Lower leg skin (tissue), 4 donors: ENCODE results near the gene CENPB. TPM values are rescaled to one million over a fixed set of nuclear protein-coding genes. Genes with fewer than 3 reads are reported as not detected.

Experiments
- DNase-seq, 2 donors: peaks; one replicate each; pipeline ENCODE4 v3.0.0-alpha.2; 2019; ENCODE audit warnings: low spot score in 2 of 2
- H3K4me3 ChIP-seq: fragments of 200-600 bp; sonication (generic); 2 replicates; pipeline ENCODE4 v1.5.1; 2017; ENCODE audit warnings: mild to moderate bottlenecking, low read depth; ENCODE audit not compliant: poor library complexity, severe bottlenecking
- POLR2A ChIP-seq, 2 donors: fragments of 450-650 bp; IDR thresholded peaks; one replicate each; pipeline ENCODE4 v1.6.1; 2016 to 2017; ENCODE audit warnings: antibody characterized with exemption in 2 of 2, mild to moderate bottlenecking in 1 of 2, moderate library complexity in 1 of 2
- WGBS, 2 donors: methylation state at CpG; one replicate each; pipeline ENCODE4 v1.1.5; 2018; 5-methylcytosine and 5-hydroxymethylcytosine counted together
- intact Hi-C: fragments of 100-400 bp; cut with DNase I; formaldehyde crosslinking; loops from one replicate; pipeline ENCODE4 v1.15.0; 2023; ENCODE audit warnings: low total_unique reads
- total RNA-seq, 4 donors: library from RNA; depleted of rRNA; stranded (reverse); fragments of >200 nt; gene quantifications; one replicate each; pipeline ENCODE4 v1.1.0, GENCODE V29; 2016
- TF ChIP-seq, protein P1 (sequence below), 3 donors: fragments of 450-650 bp; IDR thresholded peaks; one replicate each; pipeline ENCODE4 v1.5.1; 2016; ENCODE audit warnings: antibody characterized with exemption in 3 of 3, mild to moderate bottlenecking in 3 of 3, moderate library complexity in 2 of 3

CENPB gene
- total RNA-seq, 4 donors from 2014 or later: 94.4 to 109 (median 99.8) TPM

GRCh38 chr20:3783511-3784195 lies 2.9 kb downstream of the CENPB start:
- no peak for DNase-seq
- intact Hi-C loops: no loop called here
- no peak for TF ChIP-seq POLR2A (IDR thresholded peaks at IDR 0.05)
- TF ChIP-seq, protein P1, sequence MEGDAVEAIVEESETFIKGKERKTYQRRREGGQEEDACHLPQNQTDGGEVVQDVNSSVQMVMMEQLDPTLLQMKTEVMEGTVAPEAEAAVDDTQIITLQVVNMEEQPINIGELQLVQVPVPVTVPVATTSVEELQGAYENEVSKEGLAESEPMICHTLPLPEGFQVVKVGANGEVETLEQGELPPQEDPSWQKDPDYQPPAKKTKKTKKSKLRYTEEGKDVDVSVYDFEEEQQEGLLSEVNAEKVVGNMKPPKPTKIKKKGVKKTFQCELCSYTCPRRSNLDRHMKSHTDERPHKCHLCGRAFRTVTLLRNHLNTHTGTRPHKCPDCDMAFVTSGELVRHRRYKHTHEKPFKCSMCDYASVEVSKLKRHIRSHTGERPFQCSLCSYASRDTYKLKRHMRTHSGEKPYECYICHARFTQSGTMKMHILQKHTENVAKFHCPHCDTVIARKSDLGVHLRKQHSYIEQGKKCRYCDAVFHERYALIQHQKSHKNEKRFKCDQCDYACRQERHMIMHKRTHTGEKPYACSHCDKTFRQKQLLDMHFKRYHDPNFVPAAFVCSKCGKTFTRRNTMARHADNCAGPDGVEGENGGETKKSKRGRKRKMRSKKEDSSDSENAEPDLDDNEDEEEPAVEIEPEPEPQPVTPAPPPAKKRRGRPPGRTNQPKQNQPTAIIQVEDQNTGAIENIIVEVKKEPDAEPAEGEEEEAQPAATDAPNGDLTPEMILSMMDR (IDR thresholded peaks at IDR 0.05): no peak
- WGBS, 2 donors: 58 to 62% methylated on average over 10 of the region's 10 CpGs
- no peak overlapping the region for H3K4me3 ChIP-seq

GRCh38 chr20:3783068-3783489 lies 3.5 kb downstream of the CENPB start:
- no peak overlapping the region for H3K4me3 ChIP-seq
- no peak for DNase-seq
- TF ChIP-seq, protein P1 (IDR thresholded peaks at IDR 0.05): no peak
- no peak for TF ChIP-seq POLR2A (IDR thresholded peaks at IDR 0.05)
- intact Hi-C loops: no loop called here
- WGBS, 2 donors: 41 to 56% methylated on average over 2 of the region's 2 CpGs

DNA sequence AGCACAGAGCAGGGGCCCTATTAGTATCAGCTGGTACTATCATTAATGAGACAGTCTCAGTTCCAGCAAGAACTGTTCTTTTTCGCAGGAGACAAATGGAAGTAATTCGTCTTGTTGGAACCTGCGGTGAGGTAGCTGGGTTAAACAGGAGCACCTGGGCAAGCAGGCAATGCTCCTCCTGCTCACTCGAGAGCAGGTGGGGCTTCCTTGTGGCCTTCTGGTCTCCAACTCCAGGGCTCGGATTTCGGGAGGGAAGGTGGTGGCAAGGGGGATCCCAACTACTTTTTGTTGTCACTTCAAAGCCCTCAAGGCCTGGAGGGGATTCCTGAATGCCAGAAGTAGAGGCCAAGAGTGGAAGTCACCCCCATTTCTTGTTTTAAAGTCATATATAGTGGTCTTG lies 3.9 kb downstream of the CENPB start:
- H3K4me3 ChIP-seq: no peak overlapping the region
- WGBS, 2 donors: 48 to 64% methylated on average over 6 of the region's 6 CpGs
- TF ChIP-seq, protein P1 (IDR thresholded peaks at IDR 0.05): no peak
- no peak for TF ChIP-seq POLR2A (IDR thresholded peaks at IDR 0.05)
- intact Hi-C loops: no loop called here
- DNase-seq: no peak

DNA sequence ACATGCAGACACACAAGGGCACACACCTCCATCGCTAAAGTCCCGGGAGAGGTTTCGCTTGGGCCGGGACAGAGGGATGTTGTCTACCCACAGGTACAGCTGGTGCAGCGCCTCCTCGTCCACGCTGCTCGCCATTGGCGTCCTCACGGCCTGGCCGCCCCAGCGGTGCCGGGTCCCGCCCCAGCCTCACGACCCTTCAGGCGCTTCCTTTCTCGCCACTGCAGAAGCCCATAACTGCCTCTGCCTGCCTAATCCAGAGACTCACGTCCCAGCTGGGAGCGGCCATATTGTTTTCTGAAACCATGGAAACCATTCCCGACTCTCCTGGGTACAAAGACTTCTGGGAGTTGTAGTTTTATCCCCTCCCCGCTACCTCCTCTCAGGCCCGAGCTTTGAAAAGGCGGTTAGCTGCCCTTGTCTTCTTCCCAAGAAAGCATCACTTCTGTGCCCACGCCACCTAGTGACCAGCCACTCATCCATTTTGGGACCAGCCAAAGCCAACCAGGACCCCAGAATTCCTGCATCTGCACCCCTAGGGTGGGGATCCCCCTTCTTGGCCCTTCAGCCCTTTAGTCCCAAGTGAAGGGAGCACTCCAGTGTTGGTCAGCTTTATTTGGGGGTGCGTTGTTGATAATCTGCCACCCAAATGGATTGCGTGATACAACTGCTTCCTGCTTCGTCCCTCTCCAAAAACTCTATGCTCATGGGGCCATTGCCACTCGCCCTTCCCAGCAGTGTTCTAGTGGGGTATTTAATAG lies 5.2 kb downstream of the CENPB start, which contains the start of gene SPEF1:
Gene SPEF1 (minus strand): TSS at position 296 of the 758 bp plus-strand sequence. CDS start 161 bp downstream, at position 135.
- intact Hi-C loops: no loop called here
- no peak within 1 kb of the TSS for H3K4me3 ChIP-seq
- peak; percentile 89 to 92 for DNase-seq
- TF ChIP-seq POLR2A (IDR thresholded peaks at IDR 0.05): no peak
- TF ChIP-seq, protein P1 (IDR thresholded peaks at IDR 0.05): no peak
- 17 to 36% methylated on average over 13 to 25 of the region's 28 CpGs for WGBS, 2 donors

- WGBS, 2 donors: 39 to 69% methylated on average over 16 to 17 of the region's 18 CpGs
- intact Hi-C loops: no loop called here
- no peak for DNase-seq
These were observed 7.6 kb downstream of the CENPB start for GRCh38 chr20:3778976-3779375.

More at GRCh38 chr20:3778976-3779375, 7.6 kb downstream of the CENPB start:
- TF ChIP-seq, protein P1 (IDR thresholded peaks at IDR 0.05): no peak
- TF ChIP-seq POLR2A (IDR thresholded peaks at IDR 0.05): no peak
- no peak overlapping the region for H3K4me3 ChIP-seq
